GM19099 (cell line): ENCODE measurements around the gene RGS9BP.

Source experiments
- POLR2A ChIP-seq: IDR thresholded peaks from 3 replicates; pipeline ENCODE4 v1.6.1; 2011; ENCODE audit warnings: low read depth; ENCODE audit not compliant: insufficient read length; ENCODE audit errors: extremely low read depth

The RGS9BP gene

GRCh38 chr19:32686847-32687475 lies 11.3 kb downstream of the RGS9BP start:
- no peak for TF ChIP-seq POLR2A

- no peak for TF ChIP-seq POLR2A
These were observed 12.0 kb downstream of the RGS9BP start for GRCh38 chr19:32687681-32688080.

GRCh38 chr19:32688311-32688710 lies 12.7 kb downstream of the RGS9BP start:
- TF ChIP-seq POLR2A: no peak

- TF ChIP-seq POLR2A: peak; percentile 76
These were observed 15.8 kb downstream of the RGS9BP start, which contains the start of gene NUDT19 for GRCh38 chr19:32691291-32691951. Gene NUDT19 (plus strand): TSS chr19:32691821. CDS start chr19:32691961, 140 bp downstream.

- peak; percentile 27 for TF ChIP-seq POLR2A
These were observed 16.5 kb downstream of the RGS9BP start for GRCh38 chr19:32691952-32692726.

- no peak for TF ChIP-seq POLR2A
These were observed 17.0 kb downstream of the RGS9BP start for GRCh38 chr19:32692727-32693061.

GRCh38 chr19:32702010-32702409 lies 26.4 kb downstream of the RGS9BP start:
- no peak for TF ChIP-seq POLR2A

- no peak for TF ChIP-seq POLR2A
These were observed 32.8 kb downstream of the RGS9BP start for GRCh38 chr19:32708457-32708856.

GRCh38 chr19:32709032-32709431 lies 33.4 kb downstream of the RGS9BP start:
- TF ChIP-seq POLR2A: no peak

- TF ChIP-seq POLR2A: no peak
These were observed 36.1 kb downstream of the RGS9BP start for GRCh38 chr19:32711747-32712146.

GRCh38 chr19:32717496-32717895 lies 41.8 kb downstream of the RGS9BP start:
- no peak for TF ChIP-seq POLR2A

- no peak for TF ChIP-seq POLR2A
These were observed 42.6 kb downstream of the RGS9BP start for GRCh38 chr19:32718286-32718685.

- TF ChIP-seq POLR2A: no peak
These were observed 44.0 kb downstream of the RGS9BP start, which contains the start of gene TDRD12 for GRCh38 chr19:32719611-32720059. Gene TDRD12 (plus strand): TSS chr19:32719767. CDS start chr19:32720073, 306 bp downstream.

GRCh38 chr19:32720216-32720935 lies 44.7 kb downstream of the RGS9BP start:
- TF ChIP-seq POLR2A: no peak

- TF ChIP-seq POLR2A: no peak
These were observed 45.2 kb downstream of the RGS9BP start for GRCh38 chr19:32720936-32721250.
